HepG2 (cell line): ENCODE data around the gene NDEL1. TPM values are rescaled to one million over a fixed set of nuclear protein-coding genes. Genes with fewer than 3 reads are reported as not detected.

Experiments
- ATAC-seq: fragments of 200-7000 bp; cut with Tn5 transposase; 3 replicates; pipeline ENCODE4 v1.9.1; 2020; ENCODE audit warnings: mild to moderate bottlenecking, moderate library complexity
- BruUV-seq: library from RNA; stranded (reverse); fragments of 400-500 nt; replicated peaks from 2 replicates; lab custom pipeline; 2021; lab: Mats Ljungman, UMichigan
- CTCF ChIA-PET: fragments of 300-600 bp; formaldehyde crosslinking; extraction: SDS; loops from one replicate; lab custom pipeline; 2021; ENCODE audit warnings: low total read pairs, inconsistent platforms, low intra/inter-chr PET ratio; lab: Yijun Ruan, JAX
- POLR2A ChIA-PET: fragments of 350-600 bp; sonication (Branson Sonifier 250); formaldehyde crosslinking; loops from one replicate; lab custom pipeline; 2020; ENCODE audit warnings: antibody characterized with exemption, inconsistent platforms; lab: Yijun Ruan, JAX
- DNase-seq: peaks from one replicate; pipeline ENCODE4 v3.0.0-alpha.2; 2015; ENCODE audit warnings: low spot score
- FAIRE-seq: peaks from 3 replicates; lab custom pipeline; 2011; peaks lifted over from hg19 to GRCh38; lab: Jason Lieb, UNC
- H2AFZ ChIP-seq: one replicate; pipeline ENCODE4 v1.6.1; 2011; ENCODE audit warnings: low read length, inconsistent platforms
- H3K27ac ChIP-seq: fragments of 300-600 bp; 3 replicates; pipeline ENCODE4 v1.8.0; 2011; ENCODE audit warnings: mixed run types, mild to moderate bottlenecking, mixed read lengths, low read length, inconsistent platforms; ENCODE audit not compliant: insufficient read depth; ENCODE audit errors: extremely low read length
- H3K27me3 ChIP-seq, 2 experiments: fragments of 200-600 bp in 1 of 2; 2 replicates in 1 of 2; 3 replicates in 1 of 2; pipeline versions ENCODE4 v1.6.0 to v1.8.0; 2011; ENCODE audit warnings: low read length in 2 of 2, mild to moderate bottlenecking in 2 of 2, moderate library complexity in 2 of 2, inconsistent platforms in 1 of 2; ENCODE audit not compliant: insufficient read depth in 2 of 2, control insufficient read depth in 1 of 2
- H3K36me3 ChIP-seq, 2 experiments: fragments of 200-600 bp in 1 of 2; replicated peaks in 1 of 2; 2 replicates in 1 of 2; 3 replicates in 1 of 2; pipeline versions ENCODE4 v1.5.1 to v1.8.0; 2011; ENCODE audit warnings: low read length in 2 of 2, inconsistent platforms in 1 of 2; ENCODE audit not compliant: insufficient read depth in 2 of 2, control insufficient read depth in 1 of 2
- H3K4me1 ChIP-seq: 2 replicates; pipeline ENCODE4 v1.5.1; 2012; ENCODE audit warnings: low read length, inconsistent platforms; ENCODE audit not compliant: insufficient read depth
- H3K4me2 ChIP-seq: 2 replicates; pipeline ENCODE4 v1.6.0; 2011; ENCODE audit warnings: low read depth, low read length, inconsistent platforms
- H3K4me3 ChIP-seq, 3 experiments: fragments of 200-600 bp in 1 of 3; sonication (generic), shearing (Covaris generic) in 1 of 3; replicated peaks in 1 of 3; 2 replicates each; pipeline ENCODE4 v1.5.1; 2011 to 2016; ENCODE audit warnings: low read length in 3 of 3, inconsistent platforms in 2 of 3, low read depth in 2 of 3, mild to moderate bottlenecking in 2 of 3, control low read depth in 1 of 3, mixed read lengths in 1 of 3; ENCODE audit not compliant: insufficient read depth in 1 of 3
- H3K79me2 ChIP-seq: one replicate; pipeline ENCODE4 v1.6.1; 2011; ENCODE audit warnings: low read length, inconsistent platforms; ENCODE audit not compliant: insufficient read depth
- H3K9ac ChIP-seq: 2 replicates; pipeline ENCODE4 v1.6.0; 2011; ENCODE audit warnings: mild to moderate bottlenecking, low read depth, low read length, inconsistent platforms; ENCODE audit not compliant: insufficient read depth
- H3K9me3 ChIP-seq: 2 replicates; pipeline ENCODE4 v1.5.1; 2012; ENCODE audit warnings: mild to moderate bottlenecking, low read length
- H4K20me1 ChIP-seq: 2 replicates; pipeline ENCODE4 v1.6.0; 2011; ENCODE audit warnings: inconsistent platforms, mild to moderate bottlenecking, low read length, moderate library complexity; ENCODE audit not compliant: insufficient read depth
- CCAR2 ChIP-seq: fragments of 200-400 bp; formaldehyde crosslinking; optimal IDR thresholded peaks from 2 replicates; pipeline ENCODE3; 2018; ENCODE audit warnings: low read depth, mild to moderate bottlenecking, low read length, moderate library complexity
- HDAC1 ChIP-seq: sonication (generic); formaldehyde crosslinking; IDR thresholded peaks from 2 replicates; pipeline ENCODE4 v1.5.1; 2020; ENCODE audit warnings: mild to moderate bottlenecking, missing genetic modification reagents
- HOXA3 ChIP-seq: sonication (generic); formaldehyde crosslinking; IDR thresholded peaks from 2 replicates; pipeline ENCODE4 v1.5.0; 2020; ENCODE audit warnings: missing genetic modification reagents
- IKZF4 ChIP-seq: sonication (generic); formaldehyde crosslinking; IDR thresholded peaks from 2 replicates; pipeline ENCODE4 v1.5.1; 2020; ENCODE audit warnings: borderline replicate concordance, mild to moderate bottlenecking, low read depth, missing genetic modification reagents; ENCODE audit errors: not compliant biosample characterization
- KLF9 ChIP-seq: IDR thresholded peaks from 2 replicates; pipeline ENCODE4 v1.6.1; 2016; ENCODE audit warnings: low read depth
- MAZ ChIP-seq, 2 experiments: sonication (generic) in 1 of 2; formaldehyde crosslinking in 1 of 2; IDR thresholded peaks; 2 replicates each; pipeline versions ENCODE4 v1.5.0 to v1.6.1; 2012 to 2020; ENCODE audit warnings: low read depth in 2 of 2, mild to moderate bottlenecking in 2 of 2, borderline replicate concordance in 1 of 2, improper control_type of control experiment in 1 of 2, low read length in 1 of 2, missing genetic modification reagents in 1 of 2, moderate library complexity in 1 of 2
- NR2F1 ChIP-seq, 2 experiments: fragments of 450-650 bp in 1 of 2; formaldehyde crosslinking in 1 of 2; IDR thresholded peaks; 2 replicates each; pipeline versions ENCODE4 v1.5.0 to v1.6.1; 2016 to 2020; ENCODE audit warnings: mild to moderate bottlenecking in 1 of 2, missing compliant biosample characterization in 1 of 2, missing genetic modification reagents in 1 of 2, moderate library complexity in 1 of 2
- RORA ChIP-seq: sonication (generic); formaldehyde crosslinking; IDR thresholded peaks from 2 replicates; pipeline ENCODE4 v1.5.0; 2020; ENCODE audit warnings: mild to moderate bottlenecking, missing genetic modification reagents, moderate library complexity
- ZBTB20 ChIP-seq: sonication (generic); formaldehyde crosslinking; IDR thresholded peaks from 2 replicates; pipeline ENCODE4 v1.8.1; 2023; ENCODE audit warnings: missing genetic modification reagents, low read depth, mild to moderate bottlenecking, borderline replicate concordance
- ZNF253 ChIP-seq: sonication (generic); formaldehyde crosslinking; IDR thresholded peaks from 2 replicates; pipeline ENCODE4 v1.8.0; 2022; ENCODE audit warnings: mild to moderate bottlenecking, missing genetic modification reagents, borderline replicate concordance
- ZNF383 ChIP-seq: sonication (generic); formaldehyde crosslinking; IDR thresholded peaks from 2 replicates; pipeline ENCODE4 v1.4.0; 2020; ENCODE audit warnings: missing genetic modification reagents, mild to moderate bottlenecking, borderline replicate concordance
- ZNF446 ChIP-seq: sonication (generic); formaldehyde crosslinking; IDR thresholded peaks from 2 replicates; pipeline ENCODE4 v1.5.0; 2020; ENCODE audit warnings: mild to moderate bottlenecking, missing genetic modification reagents
- ZNF672 ChIP-seq: sonication (generic); formaldehyde crosslinking; IDR thresholded peaks from 2 replicates; pipeline ENCODE4 v1.8.1; 2022; ENCODE audit warnings: missing genetic modification reagents
- ZNF713 ChIP-seq: sonication (generic); formaldehyde crosslinking; IDR thresholded peaks from 2 replicates; pipeline ENCODE4 v1.4.0; 2020; ENCODE audit warnings: mild to moderate bottlenecking, missing genetic modification reagents
- ZSCAN31 ChIP-seq: sonication (generic); formaldehyde crosslinking; IDR thresholded peaks from 2 replicates; pipeline ENCODE4 v1.5.0; 2020; ENCODE audit warnings: low read depth, mild to moderate bottlenecking, missing genetic modification reagents
- WGBS: methylation state at CpG from one replicate; pipeline ENCODE4 v1.1.6; 2017; ENCODE audit warnings: low lambda C conversion rate; 5-methylcytosine and 5-hydroxymethylcytosine counted together
- in situ Hi-C: cut with HindIII; loops from 2 replicates; pipeline ENCODE4 v1.10.0; 2017; ENCODE audit warnings: low pct_unique_long_range_greater_than_20kb; ENCODE audit not compliant: extremely low pct_ligation_motif_present
- intact Hi-C: fragments of 100-400 bp; cut with micrococcal nuclease; formaldehyde crosslinking; loops from one replicate; pipeline ENCODE4 v1.10.0; 2022; ENCODE audit not compliant: unreplicated experiment
- polyA plus RNA-seq, 8 experiments: library from polyadenylated mRNA; depleted of rRNA in 3 of 8; stranded (reverse) in 7 of 8; unstranded in 1 of 8; fragments of >200 nt; fragmentation: Illumina TruSeq in 4 of 8; extraction: Trizol in 4 of 8; gene quantifications; 2 replicates each; pipeline versions ENCODE4 v1.2.1 to v1.2.3, GENCODE V29; 2011 to 2016; ENCODE audit warnings: low read depth in 4 of 8, missing spikeins in 1 of 8, mixed read lengths in 1 of 8; ENCODE audit not compliant: insufficient read depth in 1 of 8
- total RNA-seq, 5 experiments: library from RNA; depleted of rRNA; stranded (reverse); fragments of >200 nt; fragmentation: Illumina TruSeq; extraction: Trizol; gene quantifications; 2 replicates each; pipeline ENCODE4 v1.2.3, GENCODE V29; 2016; ENCODE audit warnings: low read depth in 1 of 5
- TF ChIP-seq, protein P1 (sequence below): IDR thresholded peaks from 2 replicates; pipeline ENCODE4 v1.6.1; 2016; ENCODE audit warnings: missing genetic modification reagents, missing compliant biosample characterization
- TF ChIP-seq, protein P2 (sequence below): sonication (generic); formaldehyde crosslinking; IDR thresholded peaks from 2 replicates; pipeline ENCODE4 v1.4.0; 2020; ENCODE audit warnings: mild to moderate bottlenecking, missing genetic modification reagents

Gene NDEL1
- total and polyA plus RNA-seq, 2 of the 13 experiments (the other 11 are each of a cell fraction or from before 2014, with no cell fraction given), result 59.8 to 153 TPM

DNA sequence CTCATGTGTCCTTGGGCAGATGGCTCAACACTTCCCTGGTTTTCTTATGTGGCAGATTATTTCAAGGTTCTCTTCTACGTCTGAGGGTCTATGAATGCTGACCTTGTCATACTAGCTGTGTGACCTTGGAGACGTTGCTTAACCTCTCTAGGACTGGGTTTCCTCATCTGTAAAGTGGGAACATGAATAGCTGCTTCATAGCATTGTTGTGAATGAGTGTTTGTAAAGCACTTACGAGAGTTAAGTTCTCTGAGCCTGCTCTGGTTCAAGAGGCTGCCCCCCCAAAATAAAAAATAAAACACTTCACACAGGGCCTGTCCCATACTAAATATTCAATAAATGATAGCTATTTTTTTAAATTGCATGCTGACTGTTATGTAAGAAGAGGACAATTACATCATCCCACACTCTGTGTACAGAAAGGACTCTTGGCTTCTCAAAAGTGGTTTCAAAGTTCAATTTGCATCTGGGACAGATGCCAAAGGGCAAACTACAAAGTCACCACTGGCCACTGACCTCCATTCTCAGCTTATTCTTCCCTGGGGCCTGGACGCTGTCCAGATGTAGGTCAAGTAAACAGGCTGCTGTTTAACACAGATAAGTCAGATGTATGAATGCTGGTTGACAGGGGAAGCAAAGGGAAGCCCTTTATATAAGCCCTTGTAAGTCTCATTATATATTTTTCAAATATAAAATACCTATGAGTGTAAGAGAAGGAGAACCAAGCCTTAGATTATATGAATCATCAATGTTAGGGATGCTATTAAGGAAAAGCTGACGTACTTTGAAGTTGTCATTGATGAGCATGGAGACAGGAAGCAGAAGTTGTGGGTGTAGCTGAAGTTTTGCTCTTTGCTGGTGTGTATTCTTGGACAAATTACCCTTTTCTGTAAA, 15.4 kb upstream of the NDEL1 start:
- Histone ChIP-seq H3K4me2 (peak overlapping the region; percentile 63), H3K4me3 (peak overlapping the region in 1 of 3 experiments; percentile 13; a peak in 1 of 6 replicates), H2AFZ (no peak overlapping the region), H3K4me1 (peaks cover 75% of the 10 kb centered on the region), H3K9ac (peak overlapping the region; percentile 48), H3K27me3 (no peaks in the 10 kb centered on the region), H3K9me3 (no peaks in the 10 kb centered on the region), H3K36me3 (no peaks in the 10 kb centered on the region), H3K79me2 (no peaks in the 10 kb centered on the region), H4K20me1 (no peaks in the 10 kb centered on the region), H3K27ac (peak overlapping the region; percentile 70)
- ATAC-seq, result peak; percentile 95
- intact Hi-C loops, result no loop called here
- ChIA-PET POLR2A (interaction anchor here (0.9 to 2.4 kb wide), 9 partner anchors 10 to 563 kb away, joined by 3 to 42 read pairs (median 5); partner anchors contain the start of genes KRABD2, MYH10, NAA38 and NDEL1), CTCF (no interaction called here)
- 10% methylated on average over 5 of the region's 5 CpGs for WGBS
- in situ Hi-C loops, result no loop called here
- no TSS peak for BruUV-seq
- peak; percentile 95 for FAIRE-seq
- peak; percentile 97 for DNase-seq
- TF ChIP-seq RORA (CRISPR knock-in tag) (peak; percentile 99), ZNF672 (CRISPR knock-in tag) (0 out of 2 replicates have a peak, but pooled peaks have one; percentile 47), ZBTB20 (CRISPR knock-in tag) (peak; percentile 86; the same call in 1 of the 2 replicates), MAZ (IDR thresholded peaks at IDR 0.05; ENCODE audit: borderline replicate concordance, low read depth, low read length) (no peak), MAZ (CRISPR knock-in tag; IDR thresholded peaks at IDR 0.05; ENCODE audit: low read depth) (0 out of 2 replicates have a peak, but pooled peaks have one; percentile 61), ZNF713 (CRISPR knock-in tag) (no peak), CCAR2 (no peak), HDAC1 (CRISPR knock-in tag) (peak; percentile 93), NR2F1 (CRISPR knock-in tag; IDR thresholded peaks at IDR 0.05) (peak; percentile 93 to 98), HOXA3 (CRISPR knock-in tag) (peak; percentile 90), KLF9 (CRISPR knock-in tag) (peak; percentile 59; the same call in 1 of the 2 replicates), ZNF253 (CRISPR knock-in tag) (no peak), ZSCAN31 (CRISPR knock-in tag) (0 out of 2 replicates have a peak, but pooled peaks have one; percentile 55), ZNF446 (CRISPR knock-in tag) (no peak), IKZF4 (CRISPR knock-in tag) (no peak), ZNF383 (CRISPR knock-in tag) (no peak)
- TF ChIP-seq, protein P1, sequence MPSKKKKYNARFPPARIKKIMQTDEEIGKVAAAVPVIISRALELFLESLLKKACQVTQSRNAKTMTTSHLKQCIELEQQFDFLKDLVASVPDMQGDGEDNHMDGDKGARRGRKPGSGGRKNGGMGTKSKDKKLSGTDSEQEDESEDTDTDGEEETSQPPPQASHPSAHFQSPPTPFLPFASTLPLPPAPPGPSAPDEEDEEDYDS, result peak; percentile 54
- TF ChIP-seq, protein P2, sequence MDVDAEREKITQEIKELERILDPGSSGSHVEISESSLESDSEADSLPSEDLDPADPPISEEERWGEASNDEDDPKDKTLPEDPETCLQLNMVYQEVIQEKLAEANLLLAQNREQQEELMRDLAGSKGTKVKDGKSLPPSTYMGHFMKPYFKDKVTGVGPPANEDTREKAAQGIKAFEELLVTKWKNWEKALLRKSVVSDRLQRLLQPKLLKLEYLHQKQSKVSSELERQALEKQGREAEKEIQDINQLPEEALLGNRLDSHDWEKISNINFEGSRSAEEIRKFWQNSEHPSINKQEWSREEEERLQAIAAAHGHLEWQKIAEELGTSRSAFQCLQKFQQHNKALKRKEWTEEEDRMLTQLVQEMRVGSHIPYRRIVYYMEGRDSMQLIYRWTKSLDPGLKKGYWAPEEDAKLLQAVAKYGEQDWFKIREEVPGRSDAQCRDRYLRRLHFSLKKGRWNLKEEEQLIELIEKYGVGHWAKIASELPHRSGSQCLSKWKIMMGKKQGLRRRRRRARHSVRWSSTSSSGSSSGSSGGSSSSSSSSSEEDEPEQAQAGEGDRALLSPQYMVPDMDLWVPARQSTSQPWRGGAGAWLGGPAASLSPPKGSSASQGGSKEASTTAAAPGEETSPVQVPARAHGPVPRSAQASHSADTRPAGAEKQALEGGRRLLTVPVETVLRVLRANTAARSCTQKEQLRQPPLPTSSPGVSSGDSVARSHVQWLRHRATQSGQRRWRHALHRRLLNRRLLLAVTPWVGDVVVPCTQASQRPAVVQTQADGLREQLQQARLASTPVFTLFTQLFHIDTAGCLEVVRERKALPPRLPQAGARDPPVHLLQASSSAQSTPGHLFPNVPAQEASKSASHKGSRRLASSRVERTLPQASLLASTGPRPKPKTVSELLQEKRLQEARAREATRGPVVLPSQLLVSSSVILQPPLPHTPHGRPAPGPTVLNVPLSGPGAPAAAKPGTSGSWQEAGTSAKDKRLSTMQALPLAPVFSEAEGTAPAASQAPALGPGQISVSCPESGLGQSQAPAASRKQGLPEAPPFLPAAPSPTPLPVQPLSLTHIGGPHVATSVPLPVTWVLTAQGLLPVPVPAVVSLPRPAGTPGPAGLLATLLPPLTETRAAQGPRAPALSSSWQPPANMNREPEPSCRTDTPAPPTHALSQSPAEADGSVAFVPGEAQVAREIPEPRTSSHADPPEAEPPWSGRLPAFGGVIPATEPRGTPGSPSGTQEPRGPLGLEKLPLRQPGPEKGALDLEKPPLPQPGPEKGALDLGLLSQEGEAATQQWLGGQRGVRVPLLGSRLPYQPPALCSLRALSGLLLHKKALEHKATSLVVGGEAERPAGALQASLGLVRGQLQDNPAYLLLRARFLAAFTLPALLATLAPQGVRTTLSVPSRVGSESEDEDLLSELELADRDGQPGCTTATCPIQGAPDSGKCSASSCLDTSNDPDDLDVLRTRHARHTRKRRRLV (CRISPR knock-in tag), result no peak
